ENCODE data around the gene CEP55. TPM values are rescaled to one million over a fixed set of nuclear protein-coding genes. Genes with fewer than 3 reads are reported as not detected.

Gene CEP55
- polyA plus RNA-seq, 1 donor (not counting 4 experiments of a cell fraction or from before 2014, with no cell fraction given), result 25.4 TPM

DNA sequence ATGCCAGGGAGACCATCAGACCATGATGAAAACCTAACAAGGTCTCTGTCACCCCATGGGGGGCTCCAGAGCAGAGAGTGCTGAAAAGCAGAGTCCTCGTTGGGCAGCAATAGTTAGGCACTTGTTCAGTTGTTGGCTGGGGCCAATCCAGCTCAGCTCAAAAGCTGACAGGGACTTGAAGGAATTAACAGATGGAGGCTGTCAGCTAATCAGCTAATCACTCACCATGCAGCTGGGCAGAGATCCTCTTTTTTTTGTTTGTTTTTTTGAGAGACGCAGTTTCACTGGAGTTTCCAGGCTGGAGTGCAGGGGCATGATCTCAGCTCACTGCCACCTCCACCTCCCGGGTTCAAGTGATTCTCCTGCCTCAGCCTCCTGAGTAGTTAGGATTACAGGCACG, 18.1 kb downstream of the CEP55 start:
- no peak overlapping the region for H3K4me2 ChIP-seq (ENCODE audit: control insufficient read depth, extremely low read depth, insufficient read depth, low read depth, low read length)
- H4K20me1 ChIP-seq (ENCODE audit: control insufficient read depth, extremely low read depth, insufficient read depth, low read length), result no peaks in the 10 kb centered on the region
- dilution Hi-C loops (cut with MboI; ENCODE audit: extremely low pct_ligation_motif_present, low sequenced_read_pairs), result no loop called here
- H3K9me3 ChIP-seq (ENCODE audit: control insufficient read depth, low read depth, low read length), result no peaks in the 10 kb centered on the region
- H3K4me1 ChIP-seq (ENCODE audit: control insufficient read depth, extremely low read depth, insufficient read depth, low read length), result no peaks in the 10 kb centered on the region
- no peak overlapping the region for H3K9ac ChIP-seq (ENCODE audit: control insufficient read depth, extremely low read depth, insufficient read depth, low read length)
- H2AFZ ChIP-seq (ENCODE audit: control insufficient read depth, low read length), result no peak overlapping the region
- H3K27ac ChIP-seq (ENCODE audit: control insufficient read depth, insufficient read depth, low read length), result no peak overlapping the region
- DNase-seq (ENCODE audit: low read depth, low spot score), result no peak
- H3K36me3 ChIP-seq (ENCODE audit: control insufficient read depth in 2 of 2, extremely low read depth in 1 of 2, insufficient read depth in 2 of 2, low read length in 2 of 2), result peaks cover 3 to 21% of the 10 kb centered on the region in 2 experiments
- H3K9me1 ChIP-seq (ENCODE audit: control insufficient read depth, extremely low read depth, insufficient read depth, low read length), result no peaks in the 10 kb centered on the region
- TF ChIP-seq, protein P1, sequence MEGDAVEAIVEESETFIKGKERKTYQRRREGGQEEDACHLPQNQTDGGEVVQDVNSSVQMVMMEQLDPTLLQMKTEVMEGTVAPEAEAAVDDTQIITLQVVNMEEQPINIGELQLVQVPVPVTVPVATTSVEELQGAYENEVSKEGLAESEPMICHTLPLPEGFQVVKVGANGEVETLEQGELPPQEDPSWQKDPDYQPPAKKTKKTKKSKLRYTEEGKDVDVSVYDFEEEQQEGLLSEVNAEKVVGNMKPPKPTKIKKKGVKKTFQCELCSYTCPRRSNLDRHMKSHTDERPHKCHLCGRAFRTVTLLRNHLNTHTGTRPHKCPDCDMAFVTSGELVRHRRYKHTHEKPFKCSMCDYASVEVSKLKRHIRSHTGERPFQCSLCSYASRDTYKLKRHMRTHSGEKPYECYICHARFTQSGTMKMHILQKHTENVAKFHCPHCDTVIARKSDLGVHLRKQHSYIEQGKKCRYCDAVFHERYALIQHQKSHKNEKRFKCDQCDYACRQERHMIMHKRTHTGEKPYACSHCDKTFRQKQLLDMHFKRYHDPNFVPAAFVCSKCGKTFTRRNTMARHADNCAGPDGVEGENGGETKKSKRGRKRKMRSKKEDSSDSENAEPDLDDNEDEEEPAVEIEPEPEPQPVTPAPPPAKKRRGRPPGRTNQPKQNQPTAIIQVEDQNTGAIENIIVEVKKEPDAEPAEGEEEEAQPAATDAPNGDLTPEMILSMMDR (optimal IDR thresholded peaks at IDR 0.05 in 1 of 3, IDR thresholded peaks at IDR 0.05 in 1 of 3, conservative IDR thresholded peaks at IDR 0.05 in 1 of 3; ENCODE audit: extremely low read depth in 1 of 3, insufficient read depth in 2 of 3, low read length in 3 of 3), result no peak
- TF ChIP-seq EZH2 (IDR thresholded peaks at IDR 0.05; ENCODE audit: low read length), result no peak
- H3K4me3 ChIP-seq (ENCODE audit: control insufficient read depth in 2 of 3, extremely low read depth in 1 of 3, insufficient read depth in 2 of 3, low read depth in 1 of 3, low read length in 3 of 3), result no peak overlapping the region
- no peaks in the 10 kb centered on the region for H3K27me3 ChIP-seq (ENCODE audit: control insufficient read depth, extremely low read depth, insufficient read depth, low read length)
- FAIRE-seq, result no peak
- no peaks in the 10 kb centered on the region for H3K79me2 ChIP-seq (ENCODE audit: control insufficient read depth, insufficient read depth, low read length)

DNA sequence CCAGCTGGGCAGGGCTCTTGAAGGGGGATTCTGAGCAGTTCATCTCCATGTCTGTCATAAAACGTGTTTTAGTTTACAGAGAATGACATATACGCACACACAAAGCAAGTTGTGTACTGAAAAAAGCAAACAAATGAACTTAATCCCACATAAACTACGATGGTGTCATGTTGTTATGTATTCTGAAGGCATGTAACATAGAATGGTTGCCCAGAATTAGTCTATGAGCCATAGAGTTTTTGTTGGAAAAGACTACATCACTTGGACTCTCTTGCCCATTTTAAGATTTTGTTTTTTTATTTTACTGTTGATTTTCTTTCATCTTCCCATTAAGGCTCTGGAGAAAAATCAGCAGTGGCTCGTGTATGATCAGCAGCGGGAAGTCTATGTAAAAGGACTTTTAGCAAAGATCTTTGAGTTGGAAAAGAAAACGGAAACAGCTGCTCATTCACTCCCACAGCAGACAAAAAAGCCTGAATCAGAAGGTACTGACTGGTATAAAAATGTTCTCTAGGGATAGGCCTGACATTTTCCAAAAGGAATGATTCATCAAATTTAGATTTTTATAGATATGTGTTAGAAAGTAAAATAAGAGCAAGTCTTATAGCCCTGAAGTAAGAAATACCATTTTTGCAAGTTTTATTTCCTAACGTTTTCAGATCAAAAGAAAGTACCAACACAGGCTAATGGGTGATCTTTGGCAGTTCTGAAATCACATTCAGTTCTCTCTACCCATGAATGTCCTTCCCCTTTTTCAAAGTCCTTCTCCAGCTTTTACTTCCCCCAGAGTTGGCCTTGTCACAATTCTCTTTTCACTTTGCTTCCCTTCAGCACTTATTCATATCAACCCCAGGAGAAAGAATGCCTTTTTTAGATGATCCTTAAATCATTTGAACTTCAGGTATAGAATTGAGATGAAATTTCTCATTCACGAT, 18.9 kb downstream of the CEP55 start:
- TF ChIP-seq, protein P1 (optimal IDR thresholded peaks at IDR 0.05 in 1 of 3, IDR thresholded peaks at IDR 0.05 in 1 of 3, conservative IDR thresholded peaks at IDR 0.05 in 1 of 3; ENCODE audit: extremely low read depth in 1 of 3, insufficient read depth in 2 of 3, low read length in 3 of 3), result no peak
- TF ChIP-seq EZH2 (IDR thresholded peaks at IDR 0.05; ENCODE audit: low read length), result no peak
- Histone ChIP-seq H3K36me3 (ENCODE audit: control insufficient read depth in 2 of 2, extremely low read depth in 1 of 2, insufficient read depth in 2 of 2, low read length in 2 of 2) (peaks cover 0 to 24% of the 10 kb centered on the region in 2 experiments), H3K27me3 (ENCODE audit: control insufficient read depth, extremely low read depth, insufficient read depth, low read length) (no peaks in the 10 kb centered on the region), H3K79me2 (ENCODE audit: control insufficient read depth, insufficient read depth, low read length) (no peaks in the 10 kb centered on the region), H3K4me3 (ENCODE audit: control insufficient read depth in 2 of 3, extremely low read depth in 1 of 3, insufficient read depth in 2 of 3, low read depth in 1 of 3, low read length in 3 of 3) (no peak overlapping the region), H3K9me1 (ENCODE audit: control insufficient read depth, extremely low read depth, insufficient read depth, low read length) (no peaks in the 10 kb centered on the region), H3K4me2 (ENCODE audit: control insufficient read depth, extremely low read depth, insufficient read depth, low read depth, low read length) (no peak overlapping the region), H4K20me1 (ENCODE audit: control insufficient read depth, extremely low read depth, insufficient read depth, low read length) (no peaks in the 10 kb centered on the region), H2AFZ (ENCODE audit: control insufficient read depth, low read length) (no peak overlapping the region), H3K9me3 (ENCODE audit: control insufficient read depth, low read depth, low read length) (no peaks in the 10 kb centered on the region), H3K9ac (ENCODE audit: control insufficient read depth, extremely low read depth, insufficient read depth, low read length) (no peak overlapping the region), H3K4me1 (ENCODE audit: control insufficient read depth, extremely low read depth, insufficient read depth, low read length) (no peaks in the 10 kb centered on the region), H3K27ac (ENCODE audit: control insufficient read depth, insufficient read depth, low read length) (no peak overlapping the region)
- DNase-seq (ENCODE audit: low read depth, low spot score) (no peak), FAIRE-seq (no peak)
- dilution Hi-C loops (cut with MboI; ENCODE audit: extremely low pct_ligation_motif_present, low sequenced_read_pairs), result no loop called here

All from keratinocyte (primary cell).